RWPE1 (cell line): ENCODE results near the gene EPS8.

Experiments used
- CTCF ChIA-PET: fragments of 350-600 bp; sonication (Branson Sonifier 250); formaldehyde crosslinking; extraction: SDS; loops from one replicate; lab custom pipeline; 2021; lab: Yijun Ruan, JAX
- POLR2A ChIA-PET: fragments of 400-600 bp; formaldehyde crosslinking; extraction: SDS; loops from one replicate; lab custom pipeline; 2020; ENCODE audit warnings: antibody characterized with exemption; ENCODE audit not compliant: low non-redundant PET; lab: Yijun Ruan, JAX
- DNase-seq: peaks from one replicate; pipeline ENCODE4 v3.0.0; 2012; ENCODE audit warnings: low spot score
- H3K27ac ChIP-seq: fragments of 450-650 bp; 2 replicates; pipeline ENCODE4 v1.5.1; 2017
- TF ChIP-seq, protein P1 (sequence below): fragments of 450-650 bp; conservative IDR thresholded peaks from 2 replicates; pipeline ENCODE4 v1.5.1; 2017; ENCODE audit warnings: low read depth, mild to moderate bottlenecking

EPS8 gene

DNA sequence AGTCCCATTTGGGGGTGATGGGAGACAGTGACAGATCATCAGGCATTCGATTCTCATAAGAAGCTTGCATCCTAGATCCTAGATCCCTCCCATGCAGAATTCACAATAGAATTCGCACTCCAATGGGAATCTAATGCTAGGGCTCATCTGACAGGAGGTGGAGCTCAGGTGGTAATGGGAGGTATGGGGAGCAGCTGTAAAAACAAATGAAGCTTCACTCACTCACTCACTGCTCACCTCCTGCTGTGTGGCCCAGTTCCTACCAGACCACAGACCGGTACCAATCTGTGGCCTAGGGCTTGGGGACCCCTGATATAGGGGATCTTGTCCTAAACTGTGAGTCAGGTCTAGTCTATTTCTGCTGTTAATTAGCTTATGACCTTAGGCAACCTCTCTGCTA lies 40.1 kb upstream of the EPS8 start:
- POLR2A ChIA-PET: no interaction called here
- no peak overlapping the region for H3K27ac ChIP-seq
- no peak for DNase-seq
- CTCF ChIA-PET: no interaction called here
- TF ChIP-seq, protein P1, sequence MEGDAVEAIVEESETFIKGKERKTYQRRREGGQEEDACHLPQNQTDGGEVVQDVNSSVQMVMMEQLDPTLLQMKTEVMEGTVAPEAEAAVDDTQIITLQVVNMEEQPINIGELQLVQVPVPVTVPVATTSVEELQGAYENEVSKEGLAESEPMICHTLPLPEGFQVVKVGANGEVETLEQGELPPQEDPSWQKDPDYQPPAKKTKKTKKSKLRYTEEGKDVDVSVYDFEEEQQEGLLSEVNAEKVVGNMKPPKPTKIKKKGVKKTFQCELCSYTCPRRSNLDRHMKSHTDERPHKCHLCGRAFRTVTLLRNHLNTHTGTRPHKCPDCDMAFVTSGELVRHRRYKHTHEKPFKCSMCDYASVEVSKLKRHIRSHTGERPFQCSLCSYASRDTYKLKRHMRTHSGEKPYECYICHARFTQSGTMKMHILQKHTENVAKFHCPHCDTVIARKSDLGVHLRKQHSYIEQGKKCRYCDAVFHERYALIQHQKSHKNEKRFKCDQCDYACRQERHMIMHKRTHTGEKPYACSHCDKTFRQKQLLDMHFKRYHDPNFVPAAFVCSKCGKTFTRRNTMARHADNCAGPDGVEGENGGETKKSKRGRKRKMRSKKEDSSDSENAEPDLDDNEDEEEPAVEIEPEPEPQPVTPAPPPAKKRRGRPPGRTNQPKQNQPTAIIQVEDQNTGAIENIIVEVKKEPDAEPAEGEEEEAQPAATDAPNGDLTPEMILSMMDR: no peak

DNA sequence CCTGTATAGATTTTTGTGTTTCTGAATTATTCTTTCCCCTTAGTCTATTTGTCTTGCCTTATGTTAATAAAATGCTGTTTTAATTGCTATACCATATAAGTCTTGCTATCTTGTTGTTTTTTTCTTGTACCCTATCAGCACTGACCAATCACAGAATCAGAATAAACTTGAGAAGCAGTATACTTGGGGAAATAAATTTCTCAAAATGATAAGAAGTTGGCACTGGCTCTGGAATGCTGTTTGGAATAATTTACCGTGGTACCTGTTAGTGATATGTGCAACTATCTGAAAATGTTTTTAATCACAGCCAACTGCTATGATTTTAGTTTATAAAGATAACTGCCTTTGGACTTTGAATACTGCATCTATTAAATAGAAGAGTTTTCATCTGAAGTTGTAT lies 37.9 kb upstream of the EPS8 start:
- TF ChIP-seq, protein P1: no peak
- no peak overlapping the region for H3K27ac ChIP-seq
- ChIA-PET POLR2A (no interaction called here), CTCF (no interaction called here)
- DNase-seq: no peak

GRCh38 chr12:15824516-15824915 lies 35.3 kb upstream of the EPS8 start:
- TF ChIP-seq, protein P1: no peak
- POLR2A ChIA-PET: no interaction called here
- DNase-seq: no peak
- CTCF ChIA-PET: no interaction called here
- no peak overlapping the region for H3K27ac ChIP-seq

- TF ChIP-seq, protein P1: no peak
- DNase-seq: no peak
- POLR2A ChIA-PET: no interaction called here
- CTCF ChIA-PET: interaction anchor here (0.6 kb wide), 1 partner anchor 11 kb away, joined by 3 read pairs; no protein-coding TSS in a partner anchor
- no peak overlapping the region for H3K27ac ChIP-seq
Measured at GRCh38 chr12:15823360-15824128, 34.4 kb upstream of the EPS8 start.

DNA sequence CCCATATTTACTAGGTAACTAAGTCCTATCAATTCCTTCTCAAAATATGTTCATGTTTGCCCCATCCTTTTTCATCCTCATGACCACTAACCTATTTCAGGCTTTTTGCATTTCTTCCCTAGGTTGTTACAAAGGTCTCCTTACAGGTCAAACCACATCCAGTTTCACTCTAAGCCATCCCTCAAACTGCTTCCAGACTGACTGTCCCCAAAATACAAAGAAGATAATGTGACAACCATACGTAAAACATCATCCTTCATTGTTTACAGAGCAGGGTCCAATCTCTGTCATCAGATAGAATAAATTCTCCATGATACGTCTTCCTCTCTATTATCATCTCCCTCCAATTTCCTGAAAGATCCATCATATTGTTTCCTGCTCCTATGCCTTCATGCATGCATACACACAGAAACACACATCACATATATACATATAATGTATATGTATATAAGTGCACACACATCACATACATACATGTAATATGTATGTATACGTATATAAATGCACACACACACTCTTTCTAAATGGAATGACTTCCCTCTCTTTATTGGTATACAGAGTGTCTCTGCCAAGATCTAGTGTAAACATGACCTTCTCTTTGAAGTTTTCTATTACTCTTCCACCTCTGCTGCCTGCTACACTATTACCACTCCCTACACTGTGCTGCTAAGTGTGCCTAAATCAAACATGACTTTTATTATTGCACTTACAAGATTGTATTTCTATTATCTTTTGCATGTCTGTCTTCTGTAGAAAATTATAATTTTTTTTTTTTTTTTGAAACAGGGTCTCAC lies 30.7 kb upstream of the EPS8 start:
- ChIA-PET POLR2A (no interaction called here), CTCF (no interaction called here)
- TF ChIP-seq, protein P1: no peak
- DNase-seq: no peak
- no peak overlapping the region for H3K27ac ChIP-seq

DNA sequence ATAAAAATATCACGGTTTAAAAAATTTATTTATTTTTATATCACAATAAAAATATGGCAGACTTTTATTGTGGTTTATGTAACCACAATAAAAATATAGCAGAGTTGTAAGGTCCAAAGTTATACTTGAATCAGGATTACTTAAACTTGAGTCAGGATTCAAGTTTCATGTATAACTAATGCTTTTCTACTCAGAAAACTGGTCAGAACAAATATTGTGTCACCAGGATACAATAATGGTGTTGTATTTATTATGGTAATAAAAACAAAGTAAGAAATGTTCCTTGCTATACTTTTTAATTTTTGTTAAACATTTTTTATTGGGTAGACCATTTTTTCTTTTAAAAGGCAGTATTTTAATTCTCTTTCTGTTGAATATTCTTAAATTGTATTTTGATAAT lies 29.2 kb upstream of the EPS8 start:
- ChIA-PET POLR2A (no interaction called here), CTCF (no interaction called here)
- DNase-seq: no peak
- TF ChIP-seq, protein P1: no peak
- no peak overlapping the region for H3K27ac ChIP-seq
